K562 (cell line): ENCODE measurements around the gene RXRB. TPM values are rescaled to one million over a fixed set of nuclear protein-coding genes. Genes with fewer than 3 reads are reported as not detected.

Experiments
- ATF4 ChIP-seq: fragments of 450-650 bp; formaldehyde crosslinking; IDR thresholded peaks from 2 replicates; pipeline ENCODE4 v1.4.0; 2022; ENCODE audit warnings: mild to moderate bottlenecking, moderate library complexity
- CBX2 ChIP-seq: fragments of 200-600 bp; sonication (generic); IDR thresholded peaks from one replicate; pipeline ENCODE4 v1.6.1; 2012; ENCODE audit warnings: mild to moderate bottlenecking, low read length, inconsistent platforms; ENCODE audit not compliant: insufficient read depth, poor library complexity, severe bottlenecking
- CLOCK ChIP-seq: fragments of 250-450 bp; sonication (Bioruptor Pico); IDR thresholded peaks from 2 replicates; pipeline ENCODE4 v1.4.0; 2020; ENCODE audit warnings: mild to moderate bottlenecking, moderate library complexity, borderline replicate concordance
- COPS2 ChIP-seq: fragments of 450-650 bp; conservative IDR thresholded peaks from 2 replicates; pipeline ENCODE4 v1.6.1; 2016; ENCODE audit warnings: mild to moderate bottlenecking, moderate library complexity
- CXXC5 ChIP-seq: fragments of 250-450 bp; sonication (Bioruptor Pico); IDR thresholded peaks from 2 replicates; pipeline ENCODE4 v1.8.0; 2022; ENCODE audit warnings: inconsistent platforms, mild to moderate bottlenecking, moderate library complexity
- DMBX1 ChIP-seq: fragments of 250-450 bp; sonication (Bioruptor Pico); IDR thresholded peaks from 2 replicates; pipeline ENCODE4 v1.8.0; 2022; ENCODE audit warnings: inconsistent platforms, mild to moderate bottlenecking, moderate library complexity, borderline replicate concordance
- GATAD2A ChIP-seq: fragments of 450-650 bp; IDR thresholded peaks from 2 replicates; pipeline ENCODE4 v1.6.1; 2017
- GTF2E2 ChIP-seq: fragments of 200-800 bp; sonication (Bioruptor generic); IDR thresholded peaks from 2 replicates; pipeline ENCODE4 v1.6.1; 2016; ENCODE audit warnings: missing genetic modification characterization, missing compliant biosample characterization
- HINFP ChIP-seq: fragments of 450-650 bp; conservative IDR thresholded peaks from 2 replicates; pipeline ENCODE4 v1.6.1; 2016; ENCODE audit warnings: missing genetic modification characterization, low read depth, mild to moderate bottlenecking, control low read depth, missing compliant biosample characterization
- KAT7 ChIP-seq: sonication (generic); formaldehyde crosslinking; IDR thresholded peaks from 2 replicates; pipeline ENCODE4 v1.8.0; 2022; ENCODE audit warnings: missing genetic modification reagents, mild to moderate bottlenecking, borderline replicate concordance
- KLF13 ChIP-seq: fragments of 450-650 bp; IDR thresholded peaks from 2 replicates; pipeline ENCODE4 v1.6.1; 2016; ENCODE audit warnings: missing genetic modification characterization, low read depth, mild to moderate bottlenecking, missing compliant biosample characterization, moderate library complexity, borderline replicate concordance
- NCOR1 ChIP-seq: fragments of 450-650 bp; IDR thresholded peaks from 2 replicates; pipeline ENCODE4 v1.6.1; 2016; ENCODE audit warnings: mild to moderate bottlenecking, moderate library complexity
- NFE2 ChIP-seq: IDR thresholded peaks from 2 replicates; pipeline ENCODE4 v1.6.1; 2014; ENCODE audit warnings: antibody characterized with exemption, low read depth
- NFRKB ChIP-seq: fragments of 450-650 bp; IDR thresholded peaks from 2 replicates; pipeline ENCODE4 v1.6.1; 2016; ENCODE audit warnings: low read depth
- RNF2 ChIP-seq: sonication (generic); IDR thresholded peaks from 2 replicates; pipeline ENCODE4 v1.6.1; 2016
- SMARCB1 ChIP-seq: IDR thresholded peaks from 2 replicates; pipeline ENCODE4 v1.6.1; 2011; ENCODE audit warnings: improper control_type of control experiment, low read depth; ENCODE audit not compliant: insufficient read length
- SREBF1 ChIP-seq: fragments of 150-350 bp; IDR thresholded peaks from 2 replicates; pipeline ENCODE4 v1.6.1; 2014; ENCODE audit warnings: antibody characterized with exemption, low read depth, low read length, borderline replicate concordance
- TCFL5 ChIP-seq: fragments of 250-450 bp; sonication (Bioruptor Pico); conservative IDR thresholded peaks from 2 replicates; pipeline ENCODE4 v1.6.1; 2021; ENCODE audit warnings: mild to moderate bottlenecking, moderate library complexity, matching md5 sums
- USF2 ChIP-seq: sonication (generic); formaldehyde crosslinking; IDR thresholded peaks from 2 replicates; pipeline ENCODE4 v1.5.0; 2020; ENCODE audit warnings: missing genetic modification reagents
- ZFP1 ChIP-seq: fragments of 450-650 bp; formaldehyde crosslinking; IDR thresholded peaks from 2 replicates; pipeline ENCODE4 v1.4.0; 2020; ENCODE audit warnings: mild to moderate bottlenecking, mixed read lengths
- ZNF347 ChIP-seq: fragments of 450-650 bp; formaldehyde crosslinking; IDR thresholded peaks from 2 replicates; pipeline ENCODE4 v1.4.0; 2020; ENCODE audit warnings: low read depth, mild to moderate bottlenecking, moderate library complexity
- ZNF589 ChIP-seq: fragments of 200-800 bp; sonication (Bioruptor generic); IDR thresholded peaks from 2 replicates; pipeline ENCODE4 v1.6.1; 2016; ENCODE audit warnings: low read depth, missing genetic modification characterization, missing compliant biosample characterization
- ZNF830 ChIP-seq: fragments of 250-450 bp; sonication (Bioruptor Pico); IDR thresholded peaks from 2 replicates; pipeline ENCODE4 v1.5.0; 2021; ENCODE audit warnings: mild to moderate bottlenecking
- polyA plus RNA-seq, 8 experiments: library from polyadenylated mRNA; depleted of rRNA in 4 of 8; stranded (reverse) in 5 of 8; unstranded in 3 of 8; fragments of >200 nt; fragmentation: Nextera tagmentation in 2 of 8; fragmentation: Illumina TruSeq in 1 of 8; extraction: Ambion mirVana in 2 of 8; extraction: Trizol in 1 of 8; gene quantifications; 2 replicates each; pipeline versions ENCODE4 v1.2.1 to v1.2.3, GENCODE V29; 2011 to 2014; ENCODE audit warnings: inconsistent platforms in 1 of 8, missing spikeins in 1 of 8
- total RNA-seq, 7 experiments: library from RNA; depleted of rRNA in 6 of 7; stranded (reverse); fragments of >200 nt in 6 of 7; fragmentation: Illumina TruSeq in 2 of 7; extraction: Trizol in 2 of 7; gene quantifications; 2 replicates each; pipeline versions ENCODE4 v1.2.1 to v1.2.3, GENCODE V29; 2011 to 2021; ENCODE audit warnings: low replicate concordance in 1 of 7

RXRB gene
- total and polyA plus RNA-seq, 9 of the 15 experiments (the other 6 are each of a cell fraction or from before 2014, with no cell fraction given): 0.76 to 35.5 (median 18.4) TPM

GRCh38 chr6:33248932-33249731 is 48.7 kb upstream of the RXRB start (continued):
- no peak for TF ChIP-seq ATF4 (CRISPR knock-in tag)
- TF ChIP-seq TCFL5 (CRISPR knock-in tag): no peak
- peak; percentile 31; the same call in 1 of the 2 replicates for TF ChIP-seq RNF2
- TF ChIP-seq ZNF347 (CRISPR knock-in tag): no peak
- TF ChIP-seq SREBF1: no peak
- peak; percentile 12; the same call in 1 of the 2 replicates for TF ChIP-seq USF2 (CRISPR knock-in tag)
- peak; percentile 25 for TF ChIP-seq SMARCB1
- peak; percentile 90 for TF ChIP-seq CXXC5 (CRISPR knock-in tag)
- TF ChIP-seq ZFP1: peak; percentile 10; the same call in 1 of the 2 replicates
- TF ChIP-seq KAT7 (CRISPR knock-in tag): no peak; the same call in 1 of the 2 replicates
- peak; percentile 74; the same call in 1 of the 2 replicates for TF ChIP-seq ZNF589 (CRISPR knock-in tag)
- no peak for TF ChIP-seq GTF2E2 (tag)
- peak; percentile 48 for TF ChIP-seq NFRKB
- no peak for TF ChIP-seq CLOCK
- TF ChIP-seq GATAD2A: peak; percentile 54; the same call in 1 of the 2 replicates
- TF ChIP-seq COPS2: no peak
- 0 out of 2 replicates have a peak, but pooled peaks have one; percentile 57 for TF ChIP-seq ZNF830 (CRISPR knock-in tag)
- TF ChIP-seq DMBX1: 0 out of 2 replicates have a peak, but pooled peaks have one; percentile 60
- TF ChIP-seq CBX2: no peak
- TF ChIP-seq HINFP (tag): peak; percentile 53; the same call in 1 of the 2 replicates
- peak; percentile 63; the same call in 1 of the 2 replicates for TF ChIP-seq KLF13
- TF ChIP-seq NCOR1: peak; percentile 53
- TF ChIP-seq NFE2: peak; percentile 97
